ENCODE results near the gene DIO2. TPM values are rescaled to one million over a fixed set of nuclear protein-coding genes. Genes with fewer than 3 reads are reported as not detected.

DIO2 gene
- total RNA-seq, 1 experiment from 2014 or later, result 4.9 TPM

- POLR2A ChIA-PET, result no interaction called here
- Histone ChIP-seq H3K9me3 (no peaks in the 10 kb centered on the region), H3K27me3 (replicated peaks; ENCODE audit: control insufficient read depth, insufficient read depth, low read length) (no peaks in the 10 kb centered on the region), H3K36me3 (ENCODE audit: control insufficient read depth, insufficient read depth, low read length) (no peaks in the 10 kb centered on the region), H3K4me3 (ENCODE audit: low read depth, low read length) (no peak overlapping the region), H3K4me1 (no peaks in the 10 kb centered on the region)
- CTCF ChIA-PET, result no interaction called here
- BruUV-seq (replicated peaks), result no TSS peak
- no peak overlapping the region for H3K27ac Mint-ChIP-seq (ENCODE audit: unreplicated experiment)
- intact Hi-C loops (cut with micrococcal nuclease; ENCODE audit: unreplicated experiment), result no loop called here
- H3K27me3 Mint-ChIP-seq (ENCODE audit: insufficient read depth, unreplicated experiment), result no peaks in the 10 kb centered on the region
- no peaks in the 10 kb centered on the region for H3K4me1 Mint-ChIP-seq (ENCODE audit: low read depth, unreplicated experiment)
- H3K4me3 Mint-ChIP-seq (ENCODE audit: unreplicated experiment), result no peak overlapping the region
- H3K9me3 Mint-ChIP-seq (ENCODE audit: unreplicated experiment), result no peaks in the 10 kb centered on the region
- TF ChIP-seq, protein P1, sequence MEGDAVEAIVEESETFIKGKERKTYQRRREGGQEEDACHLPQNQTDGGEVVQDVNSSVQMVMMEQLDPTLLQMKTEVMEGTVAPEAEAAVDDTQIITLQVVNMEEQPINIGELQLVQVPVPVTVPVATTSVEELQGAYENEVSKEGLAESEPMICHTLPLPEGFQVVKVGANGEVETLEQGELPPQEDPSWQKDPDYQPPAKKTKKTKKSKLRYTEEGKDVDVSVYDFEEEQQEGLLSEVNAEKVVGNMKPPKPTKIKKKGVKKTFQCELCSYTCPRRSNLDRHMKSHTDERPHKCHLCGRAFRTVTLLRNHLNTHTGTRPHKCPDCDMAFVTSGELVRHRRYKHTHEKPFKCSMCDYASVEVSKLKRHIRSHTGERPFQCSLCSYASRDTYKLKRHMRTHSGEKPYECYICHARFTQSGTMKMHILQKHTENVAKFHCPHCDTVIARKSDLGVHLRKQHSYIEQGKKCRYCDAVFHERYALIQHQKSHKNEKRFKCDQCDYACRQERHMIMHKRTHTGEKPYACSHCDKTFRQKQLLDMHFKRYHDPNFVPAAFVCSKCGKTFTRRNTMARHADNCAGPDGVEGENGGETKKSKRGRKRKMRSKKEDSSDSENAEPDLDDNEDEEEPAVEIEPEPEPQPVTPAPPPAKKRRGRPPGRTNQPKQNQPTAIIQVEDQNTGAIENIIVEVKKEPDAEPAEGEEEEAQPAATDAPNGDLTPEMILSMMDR (IDR thresholded peaks at IDR 0.05; ENCODE audit: insufficient read depth in 1 of 2, low read depth in 1 of 2, low read length in 1 of 2, severe bottlenecking in 1 of 2, unreplicated experiment in 1 of 2), result no peak
- no peaks in the 10 kb centered on the region for H3K36me3 Mint-ChIP-seq (ENCODE audit: insufficient read depth, unreplicated experiment)
- DNase-seq, result no peak
These were observed 61.0 kb downstream of the DIO2 start for GRCh38 chr14:80150301-80150700.
